Non-pigmented ciliary epithelial cell (primary cell): ENCODE results near the gene FEM1A.
"Not testable (repeated sequence)": the region's sequence is repeated elsewhere in the genome, so short reads cannot be mapped to it uniquely, and the experiment has no call there.

Experiments used
- DNase-seq: peaks from one replicate; pipeline ENCODE4 v3.0.0-alpha.2; 2010; ENCODE audit warnings: low read depth

Gene FEM1A

DNA sequence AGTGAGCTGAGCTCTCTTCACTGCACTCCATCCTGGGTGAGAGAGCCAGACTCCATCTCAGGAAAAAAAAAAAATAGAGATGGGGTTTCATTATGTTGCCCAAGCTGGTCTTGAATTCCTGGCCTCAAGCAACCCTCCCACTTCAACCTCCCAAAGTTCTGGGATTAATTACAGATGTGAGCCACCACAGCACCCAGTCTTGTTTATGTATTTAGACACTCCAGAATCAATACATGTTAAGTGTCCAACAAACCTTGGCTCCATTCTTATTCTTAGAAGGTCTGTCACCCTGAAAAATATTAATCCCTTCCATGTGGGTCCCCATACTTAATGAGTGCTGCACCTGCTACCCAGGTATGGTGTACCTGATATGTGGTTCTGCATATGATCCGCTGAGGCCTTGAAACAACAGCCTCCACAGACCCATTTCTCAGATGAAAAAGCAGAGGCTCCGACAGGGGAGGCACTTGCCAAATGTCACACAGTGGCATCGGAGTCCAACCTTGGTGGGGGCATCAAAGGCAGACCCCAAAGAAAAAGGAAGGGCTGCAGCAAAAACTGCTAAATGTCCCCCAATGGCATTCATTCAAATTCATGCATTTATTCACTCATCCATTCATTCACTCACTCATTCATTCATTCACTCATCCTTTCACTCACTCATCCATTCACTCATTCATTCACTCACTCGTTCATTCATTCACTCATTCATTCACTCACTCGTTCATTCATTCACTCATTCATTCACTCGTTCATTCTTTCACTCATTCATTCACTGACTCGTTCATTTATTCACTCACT is 23.3 kb downstream of the FEM1A start:
- no peak for DNase-seq

DNA sequence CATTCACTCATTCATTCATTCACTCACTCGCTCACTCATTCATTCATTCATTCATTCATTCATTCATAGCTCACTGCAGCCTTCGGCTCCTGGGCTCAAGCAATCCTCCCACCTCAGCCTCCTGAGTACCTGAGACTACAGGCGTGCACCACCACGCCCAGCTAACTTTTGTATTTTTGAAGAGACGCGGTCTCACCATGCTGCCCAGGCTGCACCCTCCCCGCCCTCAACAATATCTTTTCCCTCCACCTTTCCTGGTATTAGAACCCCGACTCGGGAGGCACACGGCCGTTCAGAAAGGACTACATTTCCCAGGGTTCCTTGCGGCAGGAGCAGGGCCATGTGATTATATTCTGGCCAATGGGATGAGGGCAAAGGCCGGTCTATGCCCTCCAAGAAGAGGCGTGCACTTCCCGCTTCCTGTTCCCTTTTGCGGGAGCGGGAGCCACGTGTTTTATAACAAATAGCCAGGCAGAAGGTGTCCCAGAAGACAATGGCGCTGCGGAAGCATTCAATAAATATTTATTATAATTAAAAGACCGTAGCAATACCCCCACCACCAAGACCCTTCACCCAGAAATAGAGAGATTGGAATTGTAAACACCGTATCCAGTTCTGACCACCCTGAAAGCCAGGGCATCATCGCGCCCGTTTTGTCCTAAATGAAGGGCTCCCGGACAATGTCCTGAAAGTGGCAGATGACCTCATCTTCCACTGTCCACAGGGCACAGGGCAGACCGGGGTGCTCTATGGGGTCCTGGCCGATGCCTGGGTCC is 24.1 kb downstream of the FEM1A start:
- DNase-seq: peak; percentile 77

DNA sequence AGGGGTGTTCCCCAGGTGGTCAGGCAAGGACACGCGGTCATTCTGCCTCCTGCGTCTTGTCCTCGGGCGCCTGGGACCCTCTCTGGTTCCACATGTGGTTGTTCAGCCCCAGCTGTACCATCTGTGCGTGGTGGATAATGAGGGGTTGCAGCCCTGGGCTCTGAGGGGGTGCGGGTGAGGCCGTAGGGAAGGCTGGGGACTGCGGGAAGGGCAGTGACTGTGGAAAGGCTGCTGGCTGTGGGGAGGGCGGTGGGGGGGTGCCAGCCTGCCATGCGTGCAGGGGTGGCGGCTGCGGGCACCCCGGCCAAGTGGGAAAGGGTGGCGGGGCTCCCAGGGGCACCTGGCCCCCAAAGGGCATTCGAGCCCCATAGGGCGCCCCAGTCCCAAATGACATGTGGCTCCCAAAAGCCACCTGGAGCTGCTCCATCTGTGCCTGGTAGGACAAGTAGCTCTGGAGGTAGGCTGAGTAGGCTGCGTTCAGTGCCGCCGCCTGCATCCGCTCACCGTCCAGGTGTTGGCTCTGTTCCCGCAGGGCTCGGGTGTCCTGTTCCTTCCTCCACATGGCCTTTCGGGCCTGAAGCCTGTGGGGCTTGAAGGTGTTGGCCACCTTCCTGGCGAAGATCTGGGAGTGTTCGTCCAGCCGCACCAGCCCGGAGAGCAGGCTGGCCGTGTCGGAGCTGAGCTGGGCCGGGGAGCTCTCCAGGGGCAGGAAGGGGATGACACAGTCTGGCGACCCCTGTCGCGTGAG is 24.8 kb downstream of the FEM1A start:
- no peak for DNase-seq

DNA sequence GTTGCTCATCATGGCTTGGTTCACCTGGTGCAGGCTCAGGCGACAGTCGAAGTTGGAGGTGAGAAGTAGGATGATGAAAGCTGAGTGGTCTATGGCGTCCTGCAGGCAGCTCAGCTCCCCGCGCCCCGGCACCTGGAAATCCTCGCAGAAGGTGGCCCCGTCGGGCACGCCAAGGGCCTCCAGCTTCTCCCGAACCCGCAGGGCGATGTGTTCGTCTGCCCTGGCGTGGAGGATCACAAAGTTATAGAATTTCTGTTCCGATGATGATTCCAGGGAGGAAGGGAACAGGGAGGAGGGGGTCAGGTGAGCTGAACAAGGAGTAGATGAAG is 25.4 kb downstream of the FEM1A start:
- no peak for DNase-seq

DNA sequence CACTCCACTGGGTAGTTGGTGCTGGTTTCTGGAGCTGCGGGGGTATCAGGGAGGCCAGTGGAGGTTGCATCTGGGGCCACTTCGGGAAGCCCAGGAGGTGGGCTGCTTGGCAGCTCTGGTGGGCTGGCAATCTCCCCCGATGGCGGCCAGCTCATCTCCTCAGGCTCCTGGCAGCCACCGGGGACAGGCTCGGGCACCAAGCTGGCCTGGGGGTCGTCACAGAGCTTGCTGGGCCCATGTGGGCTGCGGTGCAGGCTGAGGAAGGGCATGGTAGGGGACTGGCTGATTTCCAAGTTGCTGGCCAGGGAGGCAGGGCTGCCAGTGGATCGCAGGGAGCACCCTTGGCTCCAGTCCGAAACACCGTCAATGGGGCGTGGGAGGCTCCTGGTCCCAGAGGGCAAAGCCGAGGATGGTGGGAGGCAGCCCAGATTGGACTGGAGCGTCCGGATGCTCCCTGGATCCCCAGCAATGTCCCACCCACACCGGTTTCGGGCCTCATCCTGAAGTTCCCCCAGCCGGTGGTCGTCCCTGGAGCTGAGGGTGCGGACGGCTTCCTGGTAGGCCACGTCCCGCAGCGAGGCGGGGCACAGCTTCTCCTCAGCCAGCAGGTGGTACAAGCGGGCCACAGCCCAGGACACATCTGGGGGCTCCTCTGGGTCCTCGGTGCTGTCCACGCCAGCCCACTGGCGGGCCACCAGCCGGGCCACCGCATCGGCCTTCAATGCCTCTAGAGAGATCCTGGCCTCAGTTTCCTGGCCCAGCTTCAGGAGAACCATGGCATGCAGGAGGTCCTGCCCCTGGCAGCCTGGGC is 26.1 kb downstream of the FEM1A start:
- DNase-seq: no peak

DNA sequence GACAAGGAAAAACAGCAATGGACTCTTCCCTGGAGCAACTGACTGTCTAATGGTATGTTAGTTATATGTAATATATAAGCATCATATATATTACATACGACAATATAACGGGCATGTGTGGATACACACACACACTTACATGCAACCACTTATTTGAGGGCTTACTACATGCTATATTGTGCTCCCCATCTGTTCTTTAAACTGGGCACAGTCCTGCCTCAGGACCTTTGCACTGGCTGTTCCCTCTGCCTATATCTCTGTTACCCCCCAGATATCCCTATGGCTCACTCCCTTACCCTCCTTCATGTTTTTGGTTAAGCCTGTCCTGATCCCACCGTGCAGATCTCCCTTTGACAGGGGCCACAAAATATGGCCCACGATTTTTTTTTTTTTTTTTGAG is 29.7 kb downstream of the FEM1A start:
- DNase-seq: no peak

DNA sequence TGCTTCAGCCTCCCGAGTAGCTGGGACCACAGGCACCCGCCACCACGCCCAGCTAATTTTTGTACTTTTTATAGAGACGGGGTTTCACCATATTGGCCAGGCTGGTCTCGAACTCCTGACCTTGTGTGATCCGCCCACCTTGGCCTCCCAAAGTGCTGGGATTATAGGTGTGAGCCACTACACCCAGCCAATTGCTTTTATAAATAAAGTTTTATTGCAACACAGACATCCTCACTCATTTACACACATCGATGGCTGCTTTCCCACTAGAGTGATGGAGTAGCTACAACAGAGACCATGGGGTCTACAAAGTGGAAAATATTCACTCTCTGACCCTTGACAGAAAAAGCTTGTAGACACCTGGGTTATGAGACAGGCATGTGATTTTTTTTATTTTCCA is 30.8 kb downstream of the FEM1A start:
- not testable (repeated sequence) for DNase-seq

DNA sequence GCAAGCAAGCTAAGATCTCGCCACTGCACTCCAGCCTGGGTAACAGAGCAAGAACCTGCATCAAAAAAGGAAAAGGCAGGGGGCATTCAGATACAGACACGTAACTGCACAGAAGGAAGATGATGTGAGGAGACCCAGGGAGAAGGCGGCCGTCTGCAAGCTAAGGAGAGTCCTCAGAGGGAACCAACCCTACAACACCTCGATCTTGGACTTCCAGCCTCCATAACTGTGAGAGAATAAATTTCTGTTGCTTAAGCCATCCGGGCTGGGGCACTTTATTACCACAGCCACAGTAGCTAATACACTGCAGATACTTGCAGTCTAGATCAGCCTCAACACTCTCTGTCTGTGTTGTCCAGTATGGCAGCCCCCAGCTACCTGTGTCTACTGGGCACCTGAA is 32.0 kb downstream of the FEM1A start:
- no peak for DNase-seq

DNA sequence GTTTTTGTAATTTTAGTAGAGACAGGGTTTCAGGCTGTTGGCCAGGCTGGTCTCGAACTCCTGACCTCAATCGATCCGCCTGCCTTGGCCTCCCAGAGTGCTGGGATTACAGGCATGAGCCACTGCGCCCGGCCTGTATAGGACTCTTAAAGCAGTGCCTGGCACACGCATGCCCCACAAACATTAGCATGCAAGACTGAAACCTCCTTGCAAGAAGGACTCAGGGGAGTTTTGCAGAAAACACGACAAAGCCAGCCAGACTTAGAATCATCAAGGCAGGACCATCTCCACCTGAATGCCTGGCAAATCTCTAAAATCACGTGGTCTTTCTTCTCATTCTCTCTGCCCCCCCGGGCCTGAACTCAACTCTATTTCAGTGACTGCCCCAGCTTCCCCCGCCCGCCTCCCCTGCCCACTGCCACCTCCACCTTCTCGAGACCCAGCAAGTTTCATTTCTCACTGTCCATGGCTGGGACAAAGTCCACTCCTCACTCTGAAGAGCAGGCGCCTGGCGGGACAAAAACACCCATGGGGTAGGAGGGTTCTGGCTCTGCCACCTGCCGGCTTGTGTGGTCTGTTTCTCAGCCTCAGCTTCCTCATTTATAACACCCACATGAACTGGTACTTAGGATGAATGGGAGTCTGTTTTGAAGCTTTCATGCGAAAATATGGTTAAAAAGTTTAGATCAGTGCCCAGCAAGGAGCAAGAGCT is 37.6 kb downstream of the FEM1A start:
- no peak for DNase-seq

DNA sequence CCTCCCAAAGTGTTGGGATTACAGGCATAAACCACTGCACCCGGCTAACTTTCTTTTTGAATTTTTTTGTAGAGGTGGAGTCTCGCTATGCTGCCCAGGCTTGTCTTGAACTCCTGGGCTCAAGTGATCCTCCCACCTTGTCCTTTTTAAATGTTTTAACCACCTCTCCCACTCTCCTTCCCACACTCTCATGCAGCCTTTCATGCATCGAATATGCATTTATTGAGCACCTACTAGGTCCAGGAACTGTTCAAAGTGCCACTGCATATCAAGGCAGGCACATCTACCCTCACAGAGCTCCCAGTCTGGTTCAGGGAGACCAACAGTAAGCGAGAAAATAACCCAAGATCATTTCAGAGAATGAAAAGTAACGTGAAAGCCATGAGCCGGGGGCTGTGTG is 38.8 kb downstream of the FEM1A start:
- no peak for DNase-seq

DNA sequence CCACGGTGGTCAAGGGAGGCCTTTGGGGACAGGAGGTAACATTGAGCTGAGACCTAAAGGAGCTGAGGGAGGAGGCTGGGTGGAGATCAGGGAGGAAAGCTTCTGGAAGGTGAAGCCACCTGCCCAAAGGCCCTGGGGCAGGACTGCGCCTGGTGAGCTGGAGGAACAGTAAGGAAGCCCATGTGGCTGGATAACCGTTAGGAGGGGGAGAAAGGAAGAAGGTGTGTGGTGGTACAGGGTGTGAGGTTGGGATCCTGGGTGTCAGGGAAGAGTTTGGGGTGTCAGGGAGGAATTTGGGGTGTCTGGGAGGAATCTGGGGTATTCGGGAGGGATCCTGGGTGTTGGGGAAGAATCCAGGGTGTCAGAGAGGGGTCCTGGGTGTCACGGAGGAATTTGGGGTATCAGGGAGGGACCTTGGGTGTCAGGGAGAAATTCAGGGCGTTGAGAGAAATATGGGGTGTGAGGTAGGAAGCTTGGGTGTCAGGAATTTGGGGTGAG is 39.3 kb downstream of the FEM1A start:
- no peak for DNase-seq

DNA sequence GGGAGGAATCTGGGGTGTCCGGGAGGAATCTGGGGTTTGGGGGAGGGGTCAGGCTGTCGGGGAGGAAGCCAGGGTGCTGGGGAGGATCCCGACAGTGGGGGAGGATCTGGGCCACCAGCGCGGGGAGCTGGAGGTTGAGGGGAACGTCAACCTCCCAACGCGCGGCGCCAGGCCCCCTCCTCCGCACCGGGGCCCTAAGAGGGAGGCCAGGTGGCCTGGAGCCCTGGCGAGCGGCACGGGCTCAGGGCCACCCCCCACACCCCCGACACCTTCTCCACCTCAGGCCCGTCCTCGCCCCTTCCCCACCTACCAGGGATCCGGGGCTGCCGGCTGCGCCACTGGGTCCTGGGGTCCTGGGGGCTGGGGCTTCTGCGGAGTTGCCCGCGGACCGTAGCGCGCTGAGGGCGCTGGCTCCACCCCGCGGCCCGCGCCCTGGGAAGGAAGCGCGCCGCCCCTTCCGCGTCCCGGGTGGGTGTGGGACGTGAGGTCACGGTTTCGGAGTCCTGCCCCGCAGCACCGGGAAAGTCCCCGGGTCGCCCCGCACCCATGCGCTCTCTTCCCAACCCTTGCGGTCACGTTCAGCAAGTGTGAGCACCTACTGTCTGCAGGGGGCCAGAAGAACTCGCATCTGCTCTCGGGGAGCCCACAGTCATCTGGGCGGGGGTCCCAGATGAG is 39.9 kb downstream of the FEM1A start, which contains the start of gene TICAM1:
TICAM1 (minus strand) TSS at position 409 of the 675 bp plus-strand sequence. CDS start 13,335 bp downstream, outside the sequence.
- no peak for DNase-seq

DNA sequence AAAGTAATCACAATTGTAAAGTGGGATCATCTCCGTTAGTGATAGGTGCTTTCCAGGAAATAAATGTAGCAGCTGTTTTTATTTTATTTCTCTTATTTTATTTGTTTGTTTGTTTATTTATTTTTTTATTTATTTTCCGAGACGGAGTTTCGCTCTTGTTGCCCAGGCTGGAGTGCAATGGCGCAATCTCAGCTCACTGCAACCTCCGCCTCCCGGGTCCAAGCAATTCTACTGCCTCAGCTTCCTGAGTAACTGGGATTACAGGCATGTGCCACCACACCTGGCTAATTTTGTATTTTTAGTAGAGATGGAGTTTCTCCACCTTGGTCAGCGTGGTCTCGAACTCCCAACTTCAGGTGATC is 40.4 kb downstream of the FEM1A start:
- DNase-seq: not testable (repeated sequence)

DNA sequence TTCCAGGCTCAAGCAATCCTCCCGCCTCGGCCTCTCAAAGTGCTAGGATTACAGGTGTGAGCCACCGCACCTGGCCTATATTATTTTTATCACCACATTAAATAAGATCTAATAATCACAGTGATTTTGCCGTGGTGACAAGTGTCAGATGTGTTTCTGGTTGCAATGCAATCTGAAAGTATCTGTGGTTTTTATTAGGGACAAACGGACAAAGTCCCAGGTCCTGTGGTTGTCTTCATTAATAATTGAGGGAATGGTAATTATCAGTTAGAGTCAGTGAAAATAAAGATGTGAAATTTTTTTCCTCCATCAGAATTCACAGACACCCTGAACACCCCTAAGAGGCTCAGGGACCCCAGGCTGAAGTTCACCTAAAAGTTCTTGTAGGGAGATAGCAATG is 41.2 kb downstream of the FEM1A start:
- no peak for DNase-seq

DNA sequence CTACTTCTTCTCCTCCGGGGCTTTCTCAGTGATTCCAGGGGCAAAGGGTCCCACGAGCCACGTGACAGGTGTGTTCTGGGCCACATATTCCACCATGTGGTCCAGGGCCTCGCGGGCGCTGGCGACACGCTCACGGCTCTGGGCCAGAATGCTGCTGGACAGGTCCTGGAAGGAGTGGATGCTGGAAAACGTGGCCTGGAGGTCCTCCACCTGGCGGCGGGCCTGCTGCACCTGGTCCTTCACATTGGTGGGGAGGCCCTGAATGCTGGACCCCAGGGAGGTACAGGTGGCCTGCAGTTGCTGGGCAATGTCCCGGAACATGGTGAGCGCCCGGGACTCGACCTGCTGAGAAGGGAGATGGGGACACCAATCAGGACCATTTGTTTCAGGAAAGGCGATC is 47.7 kb downstream of the FEM1A start:
- no peak for DNase-seq

DNA sequence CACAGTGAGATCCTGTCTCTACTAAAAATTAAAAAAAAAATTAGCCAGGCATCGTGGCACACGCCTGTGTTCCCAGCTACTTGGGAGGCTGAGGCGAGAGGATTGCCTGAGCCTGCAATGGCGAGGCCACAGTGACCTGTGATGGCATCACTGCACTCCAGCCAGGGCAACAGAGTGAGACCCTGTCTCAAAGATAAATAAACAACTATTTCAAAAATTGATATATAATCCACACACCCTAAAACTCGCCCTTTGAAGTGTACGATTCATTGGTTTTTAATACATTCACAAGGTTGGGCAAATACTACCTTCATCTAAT is 52.1 kb downstream of the FEM1A start:
- DNase-seq: no peak

DNA sequence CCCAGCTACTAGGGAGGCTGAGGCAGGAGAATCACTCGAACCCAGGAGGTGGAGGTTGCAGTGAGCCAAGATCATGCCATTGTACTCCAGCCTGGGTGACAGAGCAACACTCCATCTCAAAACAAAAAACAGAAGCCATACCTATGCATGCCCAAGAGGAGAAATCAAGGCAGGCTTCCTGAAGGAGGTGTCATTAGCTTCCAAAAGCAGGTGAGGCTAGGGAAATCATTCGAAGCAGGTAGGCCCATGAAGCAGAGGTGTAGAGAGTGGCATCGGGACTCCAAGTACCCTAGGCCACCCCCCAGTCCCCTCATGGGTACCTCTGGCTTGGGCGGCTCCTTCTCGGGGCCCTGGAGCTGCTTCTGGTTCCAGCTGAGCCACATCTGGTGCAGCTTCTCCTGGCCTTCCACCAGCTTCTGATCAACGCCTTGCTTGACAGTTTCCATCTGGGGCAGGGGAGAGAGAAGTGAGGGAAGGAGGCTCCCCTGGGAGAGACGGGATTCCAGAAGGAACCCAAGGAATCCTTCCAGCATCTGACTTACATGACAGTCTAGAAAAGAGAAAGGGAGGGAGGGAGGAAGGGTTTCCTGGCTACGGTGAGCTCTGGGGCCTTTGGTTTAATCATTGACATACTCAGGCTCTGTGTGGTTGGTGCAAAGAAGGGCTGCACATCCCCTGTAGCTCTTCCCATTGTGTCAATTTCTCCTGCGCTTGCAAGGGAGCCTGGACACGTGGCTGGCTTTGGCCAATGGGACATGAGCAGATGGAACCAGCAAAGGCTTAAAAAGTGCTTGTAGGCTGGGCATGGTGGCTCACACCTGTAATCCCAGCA is 53.0 kb downstream of the FEM1A start:
- no peak for DNase-seq

DNA sequence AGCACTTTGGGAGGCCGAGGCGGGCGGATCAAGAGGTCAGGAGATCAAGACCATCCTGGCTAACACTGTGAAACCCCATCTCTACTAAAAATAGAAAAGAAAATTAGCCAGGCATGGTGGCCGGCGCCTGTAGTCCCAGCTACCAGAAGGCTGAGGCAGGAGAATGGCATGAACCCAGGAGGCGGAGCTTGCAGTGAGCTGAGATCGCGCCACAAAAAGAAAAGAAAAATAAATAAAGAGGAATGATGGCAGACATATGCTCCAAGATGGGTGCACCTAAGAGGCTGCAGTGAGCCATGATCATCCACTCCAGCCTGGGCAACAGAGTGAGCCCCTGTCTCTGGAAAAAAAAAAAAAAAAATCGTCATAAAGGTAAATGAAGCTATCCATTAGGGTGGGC is 54.4 kb downstream of the FEM1A start:
- DNase-seq: peak; percentile 23

DNA sequence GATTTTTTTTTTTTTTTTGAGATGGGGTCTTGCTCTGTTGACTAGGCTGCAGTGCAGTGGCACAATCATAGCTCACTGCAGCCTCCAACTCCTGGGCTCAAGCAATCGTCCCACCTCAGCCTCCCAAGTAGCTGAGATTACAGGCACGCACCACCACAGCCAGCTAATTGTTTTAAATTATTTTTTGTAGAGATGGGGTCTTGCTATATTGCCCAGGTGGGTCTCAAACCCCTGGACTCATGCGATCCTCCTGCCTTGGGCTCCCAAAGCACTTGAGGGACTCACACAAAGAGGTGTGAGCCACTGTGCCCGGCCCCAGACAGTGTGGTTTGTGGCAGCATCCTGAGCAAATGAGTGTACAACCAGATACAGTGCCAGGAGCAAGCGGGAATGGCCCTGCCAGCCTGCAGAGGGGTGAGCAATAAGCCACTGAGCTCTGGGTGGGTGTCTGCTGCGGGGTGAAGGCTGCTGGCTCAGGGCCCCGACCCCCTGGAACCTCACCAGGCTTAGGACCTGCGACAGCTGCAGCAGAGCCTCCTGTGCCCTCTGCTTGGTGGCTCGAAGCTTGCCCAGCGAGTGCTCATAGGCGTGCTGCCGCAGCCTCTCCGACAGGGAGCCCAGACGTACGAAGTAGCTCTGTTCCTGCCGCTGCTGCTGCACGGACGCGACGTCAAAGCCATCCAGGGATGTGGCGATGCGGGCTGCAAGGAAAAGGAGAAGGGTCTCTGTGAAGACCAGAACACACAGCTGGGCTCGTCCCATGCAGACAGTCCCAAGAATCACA is 55.8 kb downstream of the FEM1A start:
- DNase-seq: no peak
